Stimulated activated effector memory CD8-positive, alpha-beta T cell treated with anti-CD3 and anti-CD28 coated beads, Interleukin-12 subunit alpha, Interleukin-12 subunit beta, amount 100 ng/mL, for 72 hours (primary cell): ENCODE measurements around the gene FGF22.
"Not testable (repeated sequence)": the region's sequence is repeated elsewhere in the genome, so short reads cannot be mapped to it uniquely, and the experiment has no call there.

ENCODE experiments used
- ATAC-seq: fragments of 150-1000 bp; cut with Tn5 transposase; 2 replicates; pipeline ENCODE4 v1.10.0; 2021
- DNase-seq, 2 donors: peaks; one replicate each; pipeline ENCODE4 v3.0.0; 2021 to 2022; ENCODE audit warnings: low spot score in 2 of 2
- H3K27ac Mint-ChIP-seq: one replicate; pipeline ENCODE4 v1.8.0; 2022; ENCODE audit warnings: mild to moderate bottlenecking, mixed read lengths
- H3K36me3 Mint-ChIP-seq: one replicate; pipeline ENCODE4 v1.8.0; 2022; ENCODE audit warnings: mild to moderate bottlenecking, mixed read lengths
- H3K4me1 Mint-ChIP-seq: one replicate; pipeline ENCODE4 v1.8.0; 2022; ENCODE audit warnings: mixed read lengths
- H3K4me3 Mint-ChIP-seq: one replicate; pipeline ENCODE4 v1.8.0; 2022; ENCODE audit warnings: mild to moderate bottlenecking, mixed read lengths
- H3K9me3 Mint-ChIP-seq: one replicate; pipeline ENCODE4 v1.8.0; 2022; ENCODE audit warnings: mixed read lengths

The FGF22 gene

DNA sequence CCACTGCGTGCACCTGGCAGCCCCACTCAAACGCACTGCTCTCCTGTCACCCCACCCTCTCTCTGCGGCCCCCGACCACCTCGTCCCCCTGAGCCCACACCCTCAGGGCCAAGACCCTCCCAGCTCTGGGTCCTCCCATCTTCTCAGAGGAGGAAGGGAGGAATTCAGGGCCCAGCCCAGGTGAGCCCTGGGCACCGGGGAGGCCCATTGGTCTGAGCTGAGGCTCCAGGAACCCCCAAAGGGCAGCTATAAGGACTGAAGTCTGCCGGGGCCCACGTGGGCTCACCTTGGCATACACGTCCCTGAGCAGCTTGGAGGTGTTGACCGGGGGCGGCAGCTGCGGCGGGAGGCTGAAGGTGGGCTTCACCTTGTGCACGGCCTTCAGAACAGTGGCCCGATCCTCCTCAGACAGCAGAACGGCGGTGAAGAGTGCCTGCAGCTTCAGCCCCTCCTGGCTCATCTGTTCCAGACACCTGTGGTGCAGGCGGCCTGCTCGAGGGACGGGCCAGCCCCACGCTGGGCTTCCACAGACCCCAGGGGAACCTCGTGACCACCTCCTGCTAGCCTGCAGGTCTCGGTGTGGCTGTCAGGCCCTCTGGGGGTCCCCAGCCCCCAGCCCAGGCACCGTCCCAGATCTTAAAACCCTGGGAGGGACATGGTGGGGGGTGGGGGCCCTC, 15.1 kb upstream of the FGF22 start:
- peaks cover 50% of the 10 kb centered on the region for H3K36me3 Mint-ChIP-seq
- no peak for ATAC-seq
- no peak for DNase-seq
- no peaks in the 10 kb centered on the region for H3K9me3 Mint-ChIP-seq
- H3K27ac Mint-ChIP-seq: no peak overlapping the region
- peaks cover 5% of the 10 kb centered on the region for H3K4me1 Mint-ChIP-seq
- no peak overlapping the region for H3K4me3 Mint-ChIP-seq

- ATAC-seq (no peak), DNase-seq (no peak)
- Mint-ChIP-seq H3K36me3 (peaks cover 50% of the 10 kb centered on the region), H3K4me1 (peaks cover 10% of the 10 kb centered on the region), H3K27ac (no peak overlapping the region), H3K4me3 (no peak overlapping the region), H3K9me3 (no peaks in the 10 kb centered on the region)
Observed at GRCh38 chr19:625257-625656, 14.4 kb upstream of the FGF22 start.

- Mint-ChIP-seq H3K4me1 (peaks cover 17% of the 10 kb centered on the region), H3K36me3 (peaks cover 63% of the 10 kb centered on the region)
- not testable (repeated sequence) for DNase-seq, ATAC-seq, H3K4me3 Mint-ChIP-seq, H3K27ac Mint-ChIP-seq, H3K9me3 Mint-ChIP-seq
Observed at GRCh38 chr19:626566-626965, 13.1 kb upstream of the FGF22 start.

- no peak overlapping the region for H3K27ac Mint-ChIP-seq
- H3K9me3 Mint-ChIP-seq: no peaks in the 10 kb centered on the region
- peaks cover 79% of the 10 kb centered on the region for H3K36me3 Mint-ChIP-seq
- DNase-seq: no peak
- ATAC-seq: no peak
- no peak overlapping the region for H3K4me3 Mint-ChIP-seq
- H3K4me1 Mint-ChIP-seq: peaks cover 28% of the 10 kb centered on the region
Observed at GRCh38 chr19:628168-628567, 11.5 kb upstream of the FGF22 start.

GRCh38 chr19:629515-629914, 10.2 kb upstream of the FGF22 start:
- not testable (repeated sequence) for H3K4me3 Mint-ChIP-seq, H3K27ac Mint-ChIP-seq, H3K9me3 Mint-ChIP-seq, ATAC-seq, DNase-seq
- Mint-ChIP-seq H3K4me1 (peaks cover 40% of the 10 kb centered on the region), H3K36me3 (peaks cover 90% of the 10 kb centered on the region)

DNA sequence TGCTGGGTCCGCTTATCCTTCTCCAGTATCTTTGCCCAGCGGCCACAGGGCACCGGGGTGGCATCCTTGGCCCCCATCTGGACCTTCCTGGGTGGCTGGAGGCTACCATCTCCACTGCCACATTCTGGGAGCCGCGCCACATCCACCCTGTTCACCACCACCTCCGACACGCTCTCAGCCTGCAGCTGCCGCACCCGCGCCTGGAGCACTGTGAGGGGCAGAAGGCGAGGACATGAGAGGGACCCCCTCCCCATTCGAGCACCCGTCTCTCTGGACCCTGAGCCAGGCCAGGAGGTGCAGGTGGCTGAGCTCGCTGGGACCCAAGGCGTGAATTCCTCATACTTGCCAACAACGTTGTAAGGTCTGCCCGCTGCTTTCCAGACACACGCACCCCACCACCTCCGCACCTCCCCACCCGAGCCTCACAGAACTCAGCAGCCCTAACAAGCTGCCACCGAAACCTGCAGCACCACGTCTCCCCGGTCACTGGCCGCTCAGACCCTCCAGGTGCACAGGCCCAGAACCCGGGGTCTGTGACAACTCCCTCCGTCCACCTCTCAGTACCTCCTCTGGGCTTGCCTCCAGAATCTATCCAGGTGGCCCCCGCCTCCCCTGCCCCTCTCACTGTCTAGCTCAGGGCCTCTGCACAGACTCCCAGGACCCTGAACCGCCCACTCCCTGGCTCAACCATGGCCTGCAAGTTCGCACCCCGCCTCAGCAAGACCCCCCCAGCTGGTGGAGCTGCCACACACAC, 9.5 kb upstream of the FGF22 start:
- Mint-ChIP-seq H3K4me1 (peaks cover 40% of the 10 kb centered on the region), H3K9me3 (no peaks in the 10 kb centered on the region), H3K36me3 (peaks cover 88% of the 10 kb centered on the region), H3K4me3 (no peak overlapping the region), H3K27ac (peak overlapping the region; percentile 64)
- no peak for ATAC-seq
- no peak for DNase-seq

GRCh38 chr19:632579-633067, 7.1 kb upstream of the FGF22 start:
- Mint-ChIP-seq H3K4me1 (peaks cover 35% of the 10 kb centered on the region), H3K27ac (peak overlapping the region; percentile 94), H3K36me3 (peaks cover 68% of the 10 kb centered on the region), H3K9me3 (no peaks in the 10 kb centered on the region), H3K4me3 (peak overlapping the region; percentile 94)
- peak; percentile 46 to 80 for DNase-seq
- ATAC-seq: peak; percentile 69

DNA sequence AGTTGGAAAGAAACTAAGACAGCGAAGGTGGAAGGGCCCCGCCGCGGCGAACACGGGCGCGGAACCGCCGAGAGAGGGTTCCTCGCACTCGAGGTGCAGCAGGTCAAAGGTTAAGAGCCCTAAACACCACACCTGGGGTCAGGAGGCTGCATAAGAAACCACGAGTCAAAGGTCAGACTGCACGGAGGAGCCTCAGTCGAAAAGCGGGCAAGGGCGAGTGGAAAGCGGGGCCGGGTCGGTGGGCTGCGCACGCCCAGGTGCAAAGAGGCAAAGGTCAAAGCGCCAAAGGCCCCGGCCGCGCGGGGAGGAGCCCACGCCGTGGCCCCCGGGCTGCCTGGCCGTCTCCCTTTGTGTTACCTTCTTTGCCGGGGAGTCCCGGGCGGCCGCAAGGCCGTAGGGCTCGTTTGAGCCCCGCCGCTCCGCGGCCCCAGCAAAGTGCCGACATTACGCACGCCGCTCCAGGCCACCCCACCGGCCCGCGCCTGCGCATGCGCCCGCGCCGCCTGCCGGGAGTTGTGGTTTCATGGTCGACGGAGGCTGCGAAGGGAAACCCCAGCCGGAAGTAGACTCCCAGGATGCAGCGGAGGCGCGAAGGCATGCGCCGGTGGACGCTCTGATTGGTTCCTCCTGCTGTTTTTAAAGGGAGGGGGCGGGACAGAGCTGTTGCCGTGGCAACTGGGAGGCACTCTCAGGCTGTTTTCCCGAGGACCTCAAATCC, 6.5 kb upstream of the FGF22 start, which contains the start of gene POLRMT:
Gene POLRMT (minus strand): TSS at position 470 of the 718 bp plus-strand sequence. CDS start 25 bp downstream, at position 445.
- Mint-ChIP-seq H3K4me1 (peaks cover 35% of the 10 kb centered on the region), H3K27ac (peak within 1 kb of the TSS; percentile 94), H3K36me3 (peaks cover 62% of the 10 kb centered on the region), H3K4me3 (peak within 1 kb of the TSS; percentile 94), H3K9me3 (no peaks in the 10 kb centered on the region)
- peak; percentile 87 to 99 for DNase-seq
- ATAC-seq: peak; percentile 93

DNA sequence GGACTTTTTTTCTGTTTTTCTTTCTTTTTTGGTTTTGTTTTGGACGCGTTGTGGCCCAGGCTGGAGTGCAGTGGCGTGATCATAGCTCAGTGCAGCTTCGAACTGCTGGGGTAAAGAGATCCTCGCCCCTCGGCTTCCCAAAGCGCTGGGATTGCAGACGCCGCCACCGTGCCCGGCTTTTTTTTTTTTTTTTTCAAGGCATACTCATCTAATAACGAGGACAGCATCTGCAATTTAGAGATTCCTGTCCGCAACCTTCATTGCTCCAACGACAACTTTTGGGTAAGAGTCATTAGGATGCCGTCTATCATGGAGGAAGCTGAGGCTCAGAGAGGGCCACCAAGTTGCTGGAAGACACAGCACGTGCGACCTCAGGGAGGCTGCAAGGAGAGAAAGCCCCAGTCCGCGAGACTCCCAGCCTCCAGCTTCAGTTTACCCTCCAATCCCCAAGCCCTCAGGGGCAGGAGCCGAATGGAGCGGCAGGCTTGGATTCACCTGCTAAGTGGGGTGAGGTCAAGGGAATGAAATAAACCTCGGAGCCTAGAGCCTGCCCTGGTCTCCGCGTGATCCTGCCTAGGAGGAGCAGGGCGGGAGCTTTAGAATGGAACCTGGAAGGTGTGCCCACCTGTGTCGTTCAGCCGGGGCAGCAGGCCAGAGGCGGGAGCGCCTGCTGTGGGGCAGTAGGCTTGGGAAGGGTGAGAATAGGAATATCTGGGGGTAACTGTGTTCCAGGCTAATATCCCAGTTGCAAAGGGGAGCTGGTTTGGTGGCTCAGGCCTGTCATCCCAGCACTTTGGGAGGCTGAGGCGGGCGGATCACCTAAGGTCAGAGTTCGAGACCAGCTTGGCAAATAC, 5.7 kb upstream of the FGF22 start:
- peak overlapping the region; percentile 94 for H3K27ac Mint-ChIP-seq
- H3K4me3 Mint-ChIP-seq: peak overlapping the region; percentile 94
- no peak for DNase-seq
- peaks cover 55% of the 10 kb centered on the region for H3K36me3 Mint-ChIP-seq
- H3K9me3 Mint-ChIP-seq: no peaks in the 10 kb centered on the region
- ATAC-seq: no peak
- H3K4me1 Mint-ChIP-seq: peaks cover 36% of the 10 kb centered on the region

DNA sequence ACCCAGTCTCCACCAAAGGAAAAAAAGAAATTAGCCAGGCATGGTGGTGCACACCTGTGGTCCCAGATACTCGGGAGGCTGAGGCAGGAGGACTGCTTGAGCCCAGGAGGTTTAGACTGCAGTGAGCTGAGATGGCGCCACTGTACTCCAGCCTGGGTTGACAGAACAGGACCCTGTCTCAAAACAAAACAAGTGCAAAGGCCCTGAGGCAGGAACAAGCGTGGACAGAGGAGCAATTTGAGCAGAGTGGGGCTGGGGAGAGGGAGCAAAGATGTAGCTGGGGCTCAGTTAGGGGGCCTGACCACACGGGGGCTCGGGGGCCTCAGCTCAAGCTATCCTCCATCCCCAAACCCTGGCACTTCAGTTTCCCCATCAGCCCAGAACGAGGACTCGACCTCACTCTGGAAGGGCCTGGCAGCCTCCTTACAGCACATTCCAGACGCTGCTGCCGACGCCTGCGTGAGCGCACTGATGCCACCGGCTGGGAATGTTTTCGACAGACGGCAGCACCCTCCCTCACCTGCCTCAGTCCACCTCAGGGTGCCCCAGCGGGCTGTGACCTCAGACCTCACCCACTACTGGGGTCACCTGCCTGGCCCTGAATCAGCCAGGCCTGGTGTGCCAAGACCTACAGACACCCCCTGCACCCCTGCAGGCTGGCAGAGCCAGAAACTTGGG, 4.6 kb upstream of the FGF22 start:
- Mint-ChIP-seq H3K4me3 (no peak overlapping the region), H3K9me3 (no peaks in the 10 kb centered on the region), H3K36me3 (peaks cover 52% of the 10 kb centered on the region), H3K27ac (no peak overlapping the region), H3K4me1 (peaks cover 39% of the 10 kb centered on the region)
- ATAC-seq (no peak), DNase-seq (no peak)

- peaks cover 13% of the 10 kb centered on the region for H3K4me1 Mint-ChIP-seq
- DNase-seq: no peak
- no peaks in the 10 kb centered on the region for H3K9me3 Mint-ChIP-seq
- H3K27ac Mint-ChIP-seq: peak overlapping the region; percentile 89
- peak overlapping the region; percentile 81 for H3K4me3 Mint-ChIP-seq
- no peak for ATAC-seq
- H3K36me3 Mint-ChIP-seq: peaks cover 15% of the 10 kb centered on the region
Observed at GRCh38 chr19:638906-639252, 800 bp upstream of the FGF22 start.

GRCh38 chr19:640161-640558, 481 bp downstream of the FGF22 start:
- ATAC-seq: no peak

GRCh38 chr19:640606-641189, 1.0 kb downstream of the FGF22 start:
- Mint-ChIP-seq H3K9me3 (no peaks in the 10 kb centered on the region), H3K36me3 (peaks cover 27% of the 10 kb centered on the region), H3K27ac (no peak overlapping the region), H3K4me1 (peaks cover 8% of the 10 kb centered on the region), H3K4me3 (no peak overlapping the region)
- ATAC-seq (no peak), DNase-seq (no peak)

More at GRCh38 chr19:640161-640558, 481 bp downstream of the FGF22 start:
- H3K4me1 Mint-ChIP-seq: peaks cover 8% of the 10 kb centered on the region
- H3K27ac Mint-ChIP-seq: no peak overlapping the region
- peaks cover 22% of the 10 kb centered on the region for H3K36me3 Mint-ChIP-seq
- no peak for DNase-seq
- no peaks in the 10 kb centered on the region for H3K9me3 Mint-ChIP-seq
- H3K4me3 Mint-ChIP-seq: peak overlapping the region; percentile 81

- no peaks in the 10 kb centered on the region for H3K9me3 Mint-ChIP-seq
- no peak overlapping the region for H3K4me3 Mint-ChIP-seq
- DNase-seq (no peak), ATAC-seq (no peak)
- no peak overlapping the region for H3K27ac Mint-ChIP-seq
- peaks cover 8% of the 10 kb centered on the region for H3K4me1 Mint-ChIP-seq
- H3K36me3 Mint-ChIP-seq: peaks cover 36% of the 10 kb centered on the region
Observed at GRCh38 chr19:641702-642101, 2.0 kb downstream of the FGF22 start.
